OCI-LY7 (cell line): ENCODE measurements around the gene FBXW8.

ENCODE experiments used
- CTCF ChIP-seq: fragments of 200-600 bp; sonication (generic); conservative IDR thresholded peaks from 2 replicates; pipeline ENCODE4 v1.5.1; 2014; ENCODE audit warnings: mild to moderate bottlenecking, antibody characterized with exemption, low read length, moderate library complexity, mixed read lengths
- EZH2phosphoT487 ChIP-seq: fragments of 200-600 bp; sonication (generic); IDR thresholded peaks from 2 replicates; pipeline ENCODE4 v1.6.1; 2018; ENCODE audit warnings: low read depth, borderline replicate concordance, mild to moderate bottlenecking, mixed run types, antibody characterized with exemption, low read length, moderate library complexity, mixed read lengths

- TF ChIP-seq CTCF, result no peak
- no peak for TF ChIP-seq EZH2phosphoT487
Observed at GRCh38 chr12:116962783-116963356, 52.1 kb downstream of the FBXW8 start.
